NCI-H146 (cell line): ENCODE results near the gene OGFRL1.
A peak's percentile ranks its signal among the peaks of the same experiment; 100 is the strongest.
"Not testable (repeated sequence)": the region's sequence is repeated elsewhere in the genome, so short reads cannot be mapped to it uniquely, and the experiment has no call there.

Experiments used
- DNase-seq: peaks from one replicate; lab custom pipeline; 2025; lab: John Stamatoyannopoulos, UW

Gene OGFRL1

GRCh38 chr6:71288228-71289038 is at the start of gene OGFRL1:
OGFRL1 (plus strand) TSS chr6:71288811; CDS start chr6:71288937, 126 bp downstream.
- peak; percentile 93 for DNase-seq

- no peak for DNase-seq
Observed at GRCh38 chr6:71239694-71240093, 48.9 kb upstream of the OGFRL1 start.

GRCh38 chr6:71245265-71246049 is 43.2 kb upstream of the OGFRL1 start:
- no peak for DNase-seq

GRCh38 chr6:71246596-71246995 is 42.0 kb upstream of the OGFRL1 start:
- no peak for DNase-seq

GRCh38 chr6:71248306-71248765 is 40.3 kb upstream of the OGFRL1 start:
- DNase-seq: no peak

GRCh38 chr6:71248878-71249544 is 39.6 kb upstream of the OGFRL1 start:
- DNase-seq: no peak

- DNase-seq: no peak
Observed at GRCh38 chr6:71250099-71250602, 38.5 kb upstream of the OGFRL1 start.

- no peak for DNase-seq
Observed at GRCh38 chr6:71252410-71252809, 36.2 kb upstream of the OGFRL1 start.

GRCh38 chr6:71252960-71253359 is 35.7 kb upstream of the OGFRL1 start:
- no peak for DNase-seq

GRCh38 chr6:71254323-71254722 is 34.3 kb upstream of the OGFRL1 start:
- peak; percentile 44 for DNase-seq

- no peak for DNase-seq
Observed at GRCh38 chr6:71258078-71258866, 30.3 kb upstream of the OGFRL1 start.

GRCh38 chr6:71259888-71260604 is 28.6 kb upstream of the OGFRL1 start:
- no peak for DNase-seq

- DNase-seq: no peak
Observed at GRCh38 chr6:71262914-71263313, 25.7 kb upstream of the OGFRL1 start.

- not testable (repeated sequence) for DNase-seq
Observed at GRCh38 chr6:71266392-71266791, 22.2 kb upstream of the OGFRL1 start.

GRCh38 chr6:71268735-71269437 is 19.7 kb upstream of the OGFRL1 start:
- DNase-seq: no peak

GRCh38 chr6:71277926-71278600 is 10.5 kb upstream of the OGFRL1 start:
- no peak for DNase-seq

- no peak for DNase-seq
Observed at GRCh38 chr6:71279321-71279720, 9.3 kb upstream of the OGFRL1 start.

- DNase-seq: no peak
Observed at GRCh38 chr6:71279740-71280139, 8.9 kb upstream of the OGFRL1 start.

- no peak for DNase-seq
Observed at GRCh38 chr6:71280701-71281100, 7.9 kb upstream of the OGFRL1 start.

GRCh38 chr6:71284785-71285184 is 3.8 kb upstream of the OGFRL1 start:
- no peak for DNase-seq
